HG02973 (cell line): ENCODE data around the gene ADGRF3.
"Not testable (repeated sequence)": the region's sequence is repeated elsewhere in the genome, so short reads cannot be mapped to it uniquely, and the experiment has no call there.

Experiments used
- ATAC-seq: cut with Tn5 transposase; IDR thresholded peaks from one replicate; pipeline ENCODE4 v1.9.1; 2021; ENCODE audit warnings: moderate library complexity; ENCODE audit not compliant: unreplicated experiment

Gene ADGRF3

GRCh38 chr2:26351375-26352090, 4.9 kb upstream of the ADGRF3 start:
- ATAC-seq, result no peak

GRCh38 chr2:26349690-26350089, 3.1 kb upstream of the ADGRF3 start:
- ATAC-seq, result no peak

- ATAC-seq, result no peak
Measured at GRCh38 chr2:26347286-26347865, 787 bp upstream of the ADGRF3 start.

GRCh38 chr2:26345545-26346453, 790 bp downstream of the ADGRF3 start, which contains the start of gene SELENOI:
Gene SELENOI, plus strand, starts transcription at chr2:26346143. Its CDS starts 90 bp downstream, at chr2:26346233.
- ATAC-seq, result peak; percentile 89

- no peak for ATAC-seq
Measured at GRCh38 chr2:26345283-26345544, 1.4 kb downstream of the ADGRF3 start.

- ATAC-seq, result no peak
Measured at GRCh38 chr2:26344581-26345282, 1.9 kb downstream of the ADGRF3 start.

- ATAC-seq, result no peak
Measured at GRCh38 chr2:26340831-26341230, 5.8 kb downstream of the ADGRF3 start.

GRCh38 chr2:26337298-26337697, 9.3 kb downstream of the ADGRF3 start:
- ATAC-seq, result no peak

GRCh38 chr2:26336719-26337118, 9.9 kb downstream of the ADGRF3 start:
- ATAC-seq, result no peak

GRCh38 chr2:26335231-26335630, 11.4 kb downstream of the ADGRF3 start:
- ATAC-seq, result no peak

GRCh38 chr2:26333293-26333692, 13.3 kb downstream of the ADGRF3 start:
- no peak for ATAC-seq

- not testable (repeated sequence) for ATAC-seq
Measured at GRCh38 chr2:26331321-26331720, 15.3 kb downstream of the ADGRF3 start.

- no peak for ATAC-seq
Measured at GRCh38 chr2:26330604-26331003, 16.0 kb downstream of the ADGRF3 start.

- no peak for ATAC-seq
Measured at GRCh38 chr2:26330114-26330549, 16.5 kb downstream of the ADGRF3 start.

- not testable (repeated sequence) for ATAC-seq
Measured at GRCh38 chr2:26329083-26329482, 17.5 kb downstream of the ADGRF3 start.

GRCh38 chr2:26327291-26328272, 19.0 kb downstream of the ADGRF3 start:
- ATAC-seq, result no peak

- ATAC-seq, result no peak
Measured at GRCh38 chr2:26326514-26326913, 20.1 kb downstream of the ADGRF3 start.

- ATAC-seq, result no peak
Measured at GRCh38 chr2:26325851-26326250, 20.7 kb downstream of the ADGRF3 start.

GRCh38 chr2:26324903-26325302, 21.7 kb downstream of the ADGRF3 start:
- ATAC-seq, result no peak

GRCh38 chr2:26324479-26324878, 22.1 kb downstream of the ADGRF3 start:
- not testable (repeated sequence) for ATAC-seq
